ENCODE data around the gene ELF4. TPM values are rescaled to one million over a fixed set of nuclear protein-coding genes. Genes with fewer than 3 reads are reported as not detected.

ELF4 gene
- total RNA-seq, 2 experiments from 2014 or later = 48.0 to 48.7 TPM

DNA sequence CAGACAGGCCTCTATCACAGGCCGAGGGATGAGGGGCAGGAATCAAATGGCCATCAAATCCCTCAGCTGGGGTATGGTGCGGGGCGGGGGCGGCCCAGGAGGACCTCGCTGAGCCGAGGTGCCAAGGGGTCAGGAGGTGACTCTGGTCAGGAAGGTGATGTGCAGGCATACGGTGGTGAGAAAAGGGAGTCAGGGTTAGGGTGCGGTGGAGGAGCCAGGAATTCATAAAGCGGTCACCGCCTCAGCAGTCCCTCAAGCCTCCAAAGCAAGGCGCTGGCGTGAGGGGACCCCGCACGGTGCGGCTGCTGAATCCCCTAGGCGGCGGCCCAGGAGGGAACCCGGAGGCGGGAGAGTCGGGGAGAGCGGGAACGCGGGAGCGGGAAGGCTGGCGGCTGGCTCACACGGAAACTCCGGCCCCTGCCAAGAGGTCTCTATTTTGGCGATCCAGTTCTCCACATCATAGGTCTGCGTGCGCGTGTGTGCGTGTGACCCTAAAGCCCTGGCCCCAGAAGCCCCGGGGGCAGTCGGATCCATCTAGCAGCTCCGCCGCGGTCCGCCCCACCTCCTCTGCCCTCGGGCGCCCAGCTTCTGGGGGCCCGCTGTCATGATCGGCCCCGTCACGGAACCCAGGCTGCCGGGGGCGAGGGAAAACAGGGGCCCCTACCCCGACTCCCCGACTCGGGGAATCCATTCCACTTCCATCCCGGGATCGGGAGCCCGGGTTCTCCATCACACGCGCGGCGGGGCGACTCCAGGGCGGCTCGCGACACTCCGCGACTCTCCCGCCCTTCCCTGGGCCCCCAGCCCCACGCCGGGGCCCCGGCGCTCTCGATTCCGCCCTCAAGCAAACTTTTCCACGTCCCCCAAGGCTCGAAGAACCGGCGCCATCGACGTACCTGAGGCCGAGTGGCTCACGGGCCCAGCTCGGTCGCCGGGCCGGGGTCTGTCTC is 593 bp downstream of the ELF4 start:
- POLR2A ChIA-PET = interaction anchor here (1.0 to 5.4 kb wide), 9 partner anchors 10 to 61 kb away, joined by 3 to 59 read pairs (median 8); partner anchors contain the start of gene AIFM1
- peak; percentile 23 for DNase-seq
- Mint-ChIP-seq H3K27me3 (no peaks in the 10 kb centered on the region), H3K4me1 (peaks cover 40% of the 10 kb centered on the region), H3K36me3 (ENCODE audit: low read depth) (peaks cover 17% of the 10 kb centered on the region), H3K4me3 (peak overlapping the region; percentile 95), H3K9me3 (no peaks in the 10 kb centered on the region), H3K27ac (peak overlapping the region; percentile 90)
- CTCF ChIA-PET = interaction anchor here (0.6 to 2.0 kb wide), 8 partner anchors 10 to 30 kb away, joined by 3 to 15 read pairs (median 4); no protein-coding TSS in a partner anchor

- POLR2A ChIA-PET = interaction anchor here (0.6 to 5.4 kb wide), 9 partner anchors 11 to 62 kb away, joined by 3 to 59 read pairs (median 8); partner anchors contain the start of gene AIFM1
- Mint-ChIP-seq H3K4me1 (peaks cover 40% of the 10 kb centered on the region), H3K9me3 (no peaks in the 10 kb centered on the region), H3K27ac (peak overlapping the region; percentile 90), H3K36me3 (ENCODE audit: low read depth) (peaks cover 21% of the 10 kb centered on the region), H3K4me3 (peak overlapping the region; percentile 95), H3K27me3 (no peaks in the 10 kb centered on the region)
- CTCF ChIA-PET = interaction anchor here (0.8 to 2.0 kb wide), 6 partner anchors 11 to 29 kb away, joined by 3 to 15 read pairs (median 5); no protein-coding TSS in a partner anchor
- DNase-seq = peak; percentile 58
Measured at GRCh38 chrX:130108647-130109428, 1.5 kb downstream of the ELF4 start.

GRCh38 chrX:130106071-130106470 is 4.2 kb downstream of the ELF4 start:
- ChIA-PET POLR2A (interaction anchor here (1.4 to 2.8 kb wide), 2 partner anchors 14 to 20 kb away, joined by 4 to 14 read pairs; no protein-coding TSS in a partner anchor), CTCF (no interaction called here)
- Mint-ChIP-seq H3K27me3 (no peaks in the 10 kb centered on the region), H3K9me3 (no peaks in the 10 kb centered on the region), H3K4me3 (no peak overlapping the region), H3K36me3 (ENCODE audit: low read depth) (peaks cover 24% of the 10 kb centered on the region), H3K27ac (no peak overlapping the region), H3K4me1 (peaks cover 51% of the 10 kb centered on the region)
- DNase-seq = no peak

- peak overlapping the region; percentile 19 for H3K27ac Mint-ChIP-seq
- peaks cover 59% of the 10 kb centered on the region for H3K4me1 Mint-ChIP-seq
- H3K27me3 Mint-ChIP-seq = no peaks in the 10 kb centered on the region
- H3K4me3 Mint-ChIP-seq = no peak overlapping the region
- DNase-seq = no peak
- POLR2A ChIA-PET = interaction anchor here (0.8 to 2.8 kb wide), 4 partner anchors 15 to 23 kb away, joined by 3 to 14 read pairs (median 4); no protein-coding TSS in a partner anchor
- CTCF ChIA-PET = interaction anchor here (0.9 to 1.8 kb wide), 2 partner anchors 13 to 23 kb away, joined by 4 to 5 read pairs; no protein-coding TSS in a partner anchor
- peaks cover 30% of the 10 kb centered on the region for H3K36me3 Mint-ChIP-seq (ENCODE audit: low read depth)
- no peaks in the 10 kb centered on the region for H3K9me3 Mint-ChIP-seq
Measured at GRCh38 chrX:130105244-130105643, 5.1 kb downstream of the ELF4 start.

DNA sequence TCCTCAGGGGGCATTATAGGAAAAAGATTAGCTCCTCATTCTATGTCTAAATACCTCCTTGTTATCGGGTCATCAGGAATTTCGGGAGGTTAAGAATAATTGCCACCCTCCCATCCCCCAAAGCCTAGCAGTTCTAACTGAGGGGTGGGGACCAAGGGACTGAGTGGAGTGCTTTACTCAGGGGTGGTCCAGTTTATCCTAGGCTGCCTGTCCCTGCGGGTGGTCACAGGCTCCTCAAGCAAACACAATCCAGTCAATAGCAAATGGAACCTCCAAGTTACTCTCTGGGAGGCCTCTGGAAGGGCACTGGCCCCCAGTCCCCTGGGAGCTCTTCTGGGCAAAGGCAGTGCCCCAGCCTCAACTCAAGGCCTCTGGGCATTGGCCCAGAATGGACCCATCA is 6.7 kb downstream of the ELF4 start:
- CTCF ChIA-PET = interaction anchor here (0.7 to 1.3 kb wide), 3 partner anchors 24 to 484 kb away, joined by 3 read pairs; no protein-coding TSS in a partner anchor

DNA sequence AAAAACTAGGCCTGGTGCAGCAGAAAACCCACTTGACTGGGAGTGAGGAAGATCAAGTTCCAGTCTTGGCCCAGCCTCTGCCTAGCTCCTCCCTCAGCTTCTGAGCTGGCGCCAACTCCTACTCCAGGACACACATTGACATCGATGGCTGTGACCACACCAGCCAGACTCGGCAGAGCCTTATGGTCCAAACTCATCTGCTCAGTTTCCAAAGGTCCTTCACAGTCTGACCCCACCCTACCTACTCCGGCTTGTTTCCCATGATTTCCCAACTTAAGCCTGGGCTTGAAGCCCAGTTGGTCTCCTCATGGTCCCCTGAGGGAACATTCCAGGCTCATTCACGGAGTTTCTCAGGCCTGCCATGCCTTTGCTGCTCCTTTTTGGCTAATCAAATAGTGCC is 10.1 kb downstream of the ELF4 start:
- no peak for DNase-seq
- ChIA-PET POLR2A (no interaction called here), CTCF (no interaction called here)
- Mint-ChIP-seq H3K27me3 (no peaks in the 10 kb centered on the region), H3K9me3 (no peaks in the 10 kb centered on the region), H3K36me3 (ENCODE audit: low read depth) (peaks cover 13% of the 10 kb centered on the region), H3K4me3 (no peak overlapping the region), H3K4me1 (peaks cover 68% of the 10 kb centered on the region), H3K27ac (no peak overlapping the region)

More for the DNA sequence above, 6.7 kb downstream of the ELF4 start:
- POLR2A ChIA-PET = interaction anchor here (2.8 kb wide), 1 partner anchor 18 kb away, joined by 14 read pairs; no protein-coding TSS in a partner anchor
- H3K27ac Mint-ChIP-seq = no peak overlapping the region
- H3K27me3 Mint-ChIP-seq = no peaks in the 10 kb centered on the region
- DNase-seq = no peak
- H3K4me1 Mint-ChIP-seq = peaks cover 68% of the 10 kb centered on the region
- no peak overlapping the region for H3K4me3 Mint-ChIP-seq
- no peaks in the 10 kb centered on the region for H3K9me3 Mint-ChIP-seq
- peaks cover 26% of the 10 kb centered on the region for H3K36me3 Mint-ChIP-seq (ENCODE audit: low read depth)

GRCh38 chrX:130098210-130098552 is 12.1 kb downstream of the ELF4 start:
- peak overlapping the region; percentile 24 for H3K4me3 Mint-ChIP-seq
- peak overlapping the region; percentile 72 for H3K27ac Mint-ChIP-seq
- DNase-seq = no peak
- no peaks in the 10 kb centered on the region for H3K27me3 Mint-ChIP-seq
- ChIA-PET POLR2A (interaction anchor here (0.7 to 2.7 kb wide), 7 partner anchors 11 to 77 kb away, joined by 3 to 16 read pairs (median 3); partner anchors contain the start of gene AIFM1), CTCF (interaction anchor here (1.1 to 3.9 kb wide), 4 partner anchors 9 to 23 kb away, joined by 3 to 10 read pairs (median 4); no protein-coding TSS in a partner anchor)
- peaks cover 9% of the 10 kb centered on the region for H3K36me3 Mint-ChIP-seq (ENCODE audit: low read depth)
- peaks cover 68% of the 10 kb centered on the region for H3K4me1 Mint-ChIP-seq
- H3K9me3 Mint-ChIP-seq = no peaks in the 10 kb centered on the region

DNA sequence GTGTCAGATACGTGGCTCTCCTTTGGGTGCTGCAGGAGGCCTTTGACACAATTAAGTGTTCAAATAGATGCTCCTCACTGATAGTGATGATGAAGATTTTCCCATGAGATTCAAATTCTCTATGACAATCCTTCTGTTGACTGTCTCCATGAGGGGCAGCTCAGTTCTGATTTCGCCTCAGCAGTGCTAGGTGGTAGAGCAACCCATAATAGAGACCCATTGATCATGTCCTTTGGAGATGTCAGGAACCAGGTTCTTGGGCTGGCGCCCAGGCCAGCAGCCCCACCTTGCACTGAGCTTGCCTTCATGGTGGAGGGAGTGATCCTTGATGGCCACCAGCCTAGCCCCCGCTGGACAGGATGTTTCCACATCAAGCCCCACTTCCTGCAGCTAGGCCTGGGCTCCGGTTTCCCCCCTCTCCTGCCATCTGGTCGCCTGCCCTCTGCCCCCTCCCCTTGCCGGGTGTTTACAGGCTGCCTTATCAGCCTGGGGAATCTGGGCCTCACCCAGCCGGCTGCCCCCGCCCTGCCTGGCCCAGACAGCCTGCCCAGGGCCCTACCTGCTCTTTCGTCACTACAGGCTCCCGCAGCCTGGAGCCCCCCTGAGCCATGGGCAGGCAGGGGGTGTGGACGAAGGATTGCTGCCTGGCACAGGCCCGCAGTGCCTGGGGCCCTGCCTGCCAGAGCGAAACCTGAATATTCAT is 12.6 kb downstream of the ELF4 start:
- POLR2A ChIA-PET = interaction anchor here (0.8 to 2.7 kb wide), 6 partner anchors 12 to 77 kb away, joined by 3 to 16 read pairs (median 3); partner anchors contain the start of gene AIFM1
- peaks cover 7% of the 10 kb centered on the region for H3K36me3 Mint-ChIP-seq (ENCODE audit: low read depth)
- no peak overlapping the region for H3K4me3 Mint-ChIP-seq
- H3K9me3 Mint-ChIP-seq = no peaks in the 10 kb centered on the region
- CTCF ChIA-PET = interaction anchor here (1.1 to 3.9 kb wide), 3 partner anchors 10 to 24 kb away, joined by 3 to 10 read pairs (median 4); no protein-coding TSS in a partner anchor
- no peak for DNase-seq
- peak overlapping the region; percentile 72 for H3K27ac Mint-ChIP-seq
- peaks cover 68% of the 10 kb centered on the region for H3K4me1 Mint-ChIP-seq
- no peaks in the 10 kb centered on the region for H3K27me3 Mint-ChIP-seq

DNA sequence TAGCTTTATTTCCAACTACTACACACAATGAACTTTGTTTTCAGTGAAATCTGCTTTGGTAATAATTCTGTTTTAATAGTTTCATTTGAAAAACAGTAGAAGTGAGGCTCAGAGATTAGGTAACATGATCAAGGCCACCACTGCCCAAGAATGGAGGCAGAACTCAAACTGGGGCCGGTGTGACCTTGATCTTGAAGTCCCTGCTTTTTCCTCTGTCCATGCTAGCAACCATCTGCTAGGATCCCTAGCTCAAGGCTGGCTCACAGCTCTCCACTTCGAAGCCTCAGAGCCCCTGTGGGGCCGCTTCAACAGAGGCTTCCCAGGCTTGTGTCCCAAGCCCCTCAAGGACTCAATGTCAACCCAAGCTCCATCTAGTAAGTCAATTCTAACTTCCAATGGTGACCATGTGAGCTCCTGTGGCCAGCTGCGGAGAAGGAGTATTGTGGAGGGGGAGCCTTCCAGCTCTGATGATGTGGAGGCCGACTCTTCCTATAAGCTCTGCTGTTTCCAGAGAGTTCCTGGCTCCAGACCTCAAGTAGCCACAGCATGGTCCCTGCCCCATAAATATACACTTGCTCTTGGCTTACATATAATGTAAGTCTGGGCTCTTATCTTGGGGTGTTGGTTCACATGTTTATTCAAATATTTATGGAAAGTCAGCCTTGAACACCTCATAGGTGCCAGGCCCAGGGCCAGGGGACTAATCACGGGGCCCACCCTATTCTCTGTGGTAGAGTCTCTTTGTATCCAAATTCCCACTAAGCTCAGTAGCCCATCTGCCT is 14.9 kb downstream of the ELF4 start:
- H3K9me3 Mint-ChIP-seq = no peaks in the 10 kb centered on the region
- peaks cover 8% of the 10 kb centered on the region for H3K36me3 Mint-ChIP-seq (ENCODE audit: low read depth)
- H3K4me3 Mint-ChIP-seq = no peak overlapping the region
- H3K4me1 Mint-ChIP-seq = peaks cover 73% of the 10 kb centered on the region
- no peak for DNase-seq
- ChIA-PET CTCF (interaction anchor here (0.8 to 3.9 kb wide), 3 partner anchors 8 to 13 kb away, joined by 3 to 10 read pairs (median 3); no protein-coding TSS in a partner anchor), POLR2A (interaction anchor here (0.8 to 2.0 kb wide), 4 partner anchors 9 to 70 kb away, joined by 3 to 8 read pairs (median 4); partner anchors contain the start of gene AIFM1)
- peak overlapping the region; percentile 19 for H3K27ac Mint-ChIP-seq
- no peaks in the 10 kb centered on the region for H3K27me3 Mint-ChIP-seq

DNA sequence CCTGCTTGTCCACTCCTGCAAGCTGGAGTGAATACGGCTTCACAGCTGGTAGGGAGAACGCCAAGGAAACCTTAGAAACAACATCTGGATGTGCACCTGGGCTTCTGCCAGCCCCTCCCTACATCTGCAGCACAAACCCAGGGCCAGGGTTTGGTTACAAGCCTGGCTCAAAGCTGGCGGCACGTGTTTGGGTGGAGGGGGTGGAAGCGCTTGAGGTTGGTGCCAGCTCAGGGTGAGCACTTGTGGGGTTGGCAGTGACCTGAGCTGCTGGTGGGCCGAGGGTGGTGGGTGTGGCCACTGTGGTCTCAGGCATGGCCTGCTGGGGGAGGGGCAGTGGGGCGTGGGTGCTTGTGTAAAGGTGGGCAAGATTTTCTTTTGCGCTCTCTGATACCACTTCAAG is 15.6 kb downstream of the ELF4 start:
- Mint-ChIP-seq H3K27me3 (no peaks in the 10 kb centered on the region), H3K4me3 (no peak overlapping the region), H3K4me1 (peaks cover 71% of the 10 kb centered on the region), H3K9me3 (no peaks in the 10 kb centered on the region), H3K36me3 (ENCODE audit: low read depth) (peaks cover 10% of the 10 kb centered on the region), H3K27ac (peak overlapping the region; percentile 19)
- ChIA-PET CTCF (interaction anchor here (0.8 to 3.9 kb wide), 3 partner anchors 7 to 12 kb away, joined by 3 to 10 read pairs (median 3); no protein-coding TSS in a partner anchor), POLR2A (interaction anchor here (0.8 to 2.0 kb wide), 5 partner anchors 8 to 71 kb away, joined by 3 to 8 read pairs (median 3); partner anchors contain the start of gene AIFM1)
- DNase-seq = no peak

DNA sequence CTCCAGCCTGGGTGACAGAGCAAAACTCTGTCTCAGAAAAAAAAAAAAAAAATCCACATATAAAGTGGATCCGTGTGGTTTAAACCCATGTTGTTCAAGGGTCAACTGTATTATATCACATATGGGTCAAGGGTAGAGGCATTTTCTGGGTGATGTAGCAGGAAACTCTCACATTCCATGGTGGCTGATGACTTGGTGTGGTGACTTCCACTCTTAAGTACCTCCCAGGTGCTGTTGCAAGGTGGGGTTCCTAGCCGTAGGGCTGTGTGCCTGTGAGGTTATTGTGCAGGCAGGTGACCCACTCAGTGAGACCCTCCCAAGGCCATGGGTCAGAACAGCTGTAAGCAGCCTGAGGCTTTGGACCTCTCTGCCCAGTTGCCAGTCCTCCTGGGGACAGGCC is 17.0 kb downstream of the ELF4 start:
- POLR2A ChIA-PET = no interaction called here
- H3K9me3 Mint-ChIP-seq = no peaks in the 10 kb centered on the region
- no peaks in the 10 kb centered on the region for H3K27me3 Mint-ChIP-seq
- H3K4me3 Mint-ChIP-seq = no peak overlapping the region
- H3K36me3 Mint-ChIP-seq (ENCODE audit: low read depth) = peaks cover 13% of the 10 kb centered on the region
- peak overlapping the region; percentile 35 for H3K27ac Mint-ChIP-seq
- peaks cover 70% of the 10 kb centered on the region for H3K4me1 Mint-ChIP-seq
- DNase-seq = no peak
- CTCF ChIA-PET = no interaction called here
